Heart right ventricle (tissue), 16 donors: ENCODE results near the gene CDCP1. TPM values are rescaled to one million over a fixed set of nuclear protein-coding genes. Genes with fewer than 3 reads are reported as not detected.

Experiments used
- ATAC-seq, 8 donors: fragments of 200-7000 bp; cut with Tn5 transposase; one replicate each; pipeline ENCODE4 v1.9.1; 2020; ENCODE audit warnings: mild to moderate bottlenecking in 8 of 8, moderate library complexity in 8 of 8, moderate number of reproducible peaks in 1 of 8
- DNase-seq, 2 donors: peaks; one replicate each; pipeline ENCODE4 v3.0.0-alpha.2; 2020
- H3K27ac ChIP-seq, 10 donors: fragments of 200-600 bp; sonication (generic) in 2 of 10; one replicate each; pipeline versions ENCODE4 v1.5.0 to v1.8.0; 2020 to 2022; ENCODE audit warnings: mild to moderate bottlenecking in 3 of 10
- H3K27me3 ChIP-seq, 7 donors: fragments of 200-600 bp; one replicate each; pipeline ENCODE4 v1.8.0; 2021 to 2022; ENCODE audit warnings: mild to moderate bottlenecking in 2 of 7
- H3K36me3 ChIP-seq, 9 donors: fragments of 200-600 bp; sonication (generic) in 1 of 9; one replicate each; pipeline versions ENCODE4 v1.5.0 to v1.8.0; 2020 to 2022; ENCODE audit warnings: mild to moderate bottlenecking in 2 of 9
- H3K4me1 ChIP-seq, 9 donors: fragments of 200-600 bp; sonication (generic) in 1 of 9; one replicate each; pipeline versions ENCODE4 v1.5.0 to v1.8.0; 2020 to 2022; ENCODE audit warnings: mild to moderate bottlenecking in 4 of 9
- H3K4me3 ChIP-seq, 10 donors: fragments of 200-600 bp; sonication (generic) in 2 of 10; one replicate each; pipeline versions ENCODE4 v1.5.0 to v1.8.0; 2020 to 2022; ENCODE audit warnings: mild to moderate bottlenecking in 7 of 10, moderate library complexity in 2 of 10
- H3K9me3 ChIP-seq, 11 donors: fragments of 200-600 bp in 10 of 11; sonication (generic) in 2 of 11; one replicate each; pipeline versions ENCODE4 v1.5.0 to v1.8.0; 2013 to 2022; ENCODE audit warnings: mild to moderate bottlenecking in 2 of 11, control low read depth in 1 of 11, moderate library complexity in 1 of 11
- WGBS, 2 donors: extraction: QIAGEN DNeasy Blood & Tissue Kit; methylation state at CpG; one replicate each; pipeline ENCODE4 v1.1.7; 2013; ENCODE audit warnings: inconsistent platforms in 1 of 2; 5-methylcytosine and 5-hydroxymethylcytosine counted together
- intact Hi-C, 10 donors: fragments of 100-400 bp; cut with DNase I; formaldehyde crosslinking; loops; one replicate each; pipeline versions ENCODE4 v1.11.1 to v1.14.2; 2022
- polyA plus RNA-seq, 2 donors: library from polyadenylated mRNA; stranded (reverse); fragments of 200-250 nt; gene quantifications; one replicate each; pipeline ENCODE4 v1.2.3, GENCODE V29; 2013
- total RNA-seq, 10 donors: library from RNA; stranded (reverse); fragmentation: NEBNext Ultra II Directional in 3 of 10; extraction: Animal tissue kit (Norgen Biotek cat#: 25700) in 3 of 10; gene quantifications; one replicate each; pipeline versions ENCODE4 v1.2.1 to v1.2.4, GENCODE V29; 2021 to 2023
- TF ChIP-seq, protein P1 (sequence below), 9 donors: fragments of 200-600 bp; sonication (generic) in 2 of 9; IDR thresholded peaks; one replicate each; pipeline versions ENCODE4 v1.5.0 to v1.8.0; 2021 to 2022; ENCODE audit warnings: antibody characterized with exemption in 9 of 9, mild to moderate bottlenecking in 5 of 9, moderate library complexity in 1 of 9
- donor health status: Arrhythmogenic right ventricular cardiomyopathy.
- donor health status: ischemic (EF 13 %, LVEDD 7.1; RV severe dilation, severe dysfunction).
- donor health status: healthy with polysubstance abuse.
- donor health status: DM: no; HTN: yes; CAD: no.
- donor health status: DM: no; HTN: no; CAD: no.
- donor health status: ischemic (EF 25% LVEDD 6.9; RV normal size, moderate dysfunction).
- donor health status: ischemic (EF 25% LVEDD 5.7; RV mildly dilated, moderate dysfunction).
- donor health status: healthy.
- donor health status: DM: yes; HTN: yes; CAD: no.
- donor health status: Ischemic cardiomyopathy.
- donor health status: ischemic (EF 35%, LVEDD 5.7; RV mildly dilated, moderate dysfunction).
- donor health status: nonischemic (EF 11% LVEDD 7.7; RV severe dilation, severe dysfunction).
- donor health status: DM: yes; HTN: yes; CAD: no.
- donor health status: PGD.
- donor health status: ischemic (EF 29% LVEDD 5.4; RV normal size, mild dysfunction).
- donor health status: nonischemic (EF 23%, LVEDD 6.1; RV moderate dilation, normal function).

Gene CDCP1
- total and polyA plus RNA-seq, 12 donors = 0.15 to 2.8 (median 0.27) TPM

DNA sequence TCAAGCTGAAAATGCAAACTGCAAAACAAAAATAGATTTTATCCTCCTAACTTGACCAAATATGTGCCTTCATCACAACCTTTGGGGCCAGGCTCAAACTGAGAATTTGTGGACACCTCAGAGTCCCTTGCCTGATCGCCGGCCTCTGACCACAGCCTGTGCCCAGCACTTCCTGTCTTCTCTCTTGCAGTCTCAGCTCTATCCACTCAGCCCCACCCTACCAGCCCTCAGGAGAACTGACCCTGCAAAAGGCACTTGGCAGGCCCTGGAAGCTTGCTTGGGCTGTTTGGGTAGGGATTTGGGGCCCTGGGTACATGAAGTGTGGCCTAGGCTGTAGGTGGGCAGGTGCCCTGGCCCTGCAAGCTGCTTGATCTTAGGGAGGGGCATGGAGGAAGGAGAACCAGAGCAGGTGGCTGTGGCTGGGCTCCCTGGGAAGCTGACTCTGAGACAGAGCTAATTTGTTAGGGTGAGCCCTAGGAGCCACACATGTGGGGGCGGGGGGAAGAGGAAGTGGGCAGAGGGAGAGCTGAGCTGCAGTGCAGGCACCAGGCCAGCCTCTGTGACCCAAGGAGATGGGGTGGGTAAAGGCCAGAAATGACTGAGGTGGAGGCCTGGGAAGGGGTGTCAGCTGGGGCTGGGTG, 111.4 kb downstream of the CDCP1 start:
- Histone ChIP-seq H3K4me1 (peaks cover 3 to 76% (median 38%) of the 10 kb centered on the region in 9 donors), H3K36me3 (peaks cover 0 to 54% (median 0%) of the 10 kb centered on the region in 9 donors), H3K27me3 (no peaks in the 10 kb centered on the region), H3K27ac (peak overlapping the region in 8 of 10 donors; percentile 25 to 82 (median 34)), H3K9me3 (no peaks in the 10 kb centered on the region), H3K4me3 (peak overlapping the region in 1 of 10 donors; percentile 45)
- TF ChIP-seq, protein P1, sequence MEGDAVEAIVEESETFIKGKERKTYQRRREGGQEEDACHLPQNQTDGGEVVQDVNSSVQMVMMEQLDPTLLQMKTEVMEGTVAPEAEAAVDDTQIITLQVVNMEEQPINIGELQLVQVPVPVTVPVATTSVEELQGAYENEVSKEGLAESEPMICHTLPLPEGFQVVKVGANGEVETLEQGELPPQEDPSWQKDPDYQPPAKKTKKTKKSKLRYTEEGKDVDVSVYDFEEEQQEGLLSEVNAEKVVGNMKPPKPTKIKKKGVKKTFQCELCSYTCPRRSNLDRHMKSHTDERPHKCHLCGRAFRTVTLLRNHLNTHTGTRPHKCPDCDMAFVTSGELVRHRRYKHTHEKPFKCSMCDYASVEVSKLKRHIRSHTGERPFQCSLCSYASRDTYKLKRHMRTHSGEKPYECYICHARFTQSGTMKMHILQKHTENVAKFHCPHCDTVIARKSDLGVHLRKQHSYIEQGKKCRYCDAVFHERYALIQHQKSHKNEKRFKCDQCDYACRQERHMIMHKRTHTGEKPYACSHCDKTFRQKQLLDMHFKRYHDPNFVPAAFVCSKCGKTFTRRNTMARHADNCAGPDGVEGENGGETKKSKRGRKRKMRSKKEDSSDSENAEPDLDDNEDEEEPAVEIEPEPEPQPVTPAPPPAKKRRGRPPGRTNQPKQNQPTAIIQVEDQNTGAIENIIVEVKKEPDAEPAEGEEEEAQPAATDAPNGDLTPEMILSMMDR (IDR thresholded peaks at IDR 0.05) = no peak
- intact Hi-C loops = loop anchor here in 8 of 10 donors (5.0 to 10.0 kb wide), 10 partner anchors 57 to 630 kb away; partner anchors contain the start of genes EXOSC7 (in 3 of the 8) and ZDHHC3 (in 3 of the 8)
- peak; percentile 62 to 67 for DNase-seq
- ATAC-seq = peak; percentile 24 to 63 (median 50)
- 68 to 81% methylated on average over 3 of the region's 3 CpGs for WGBS, 2 donors

GRCh38 chr3:45033791-45034190, 112.4 kb downstream of the CDCP1 start:
- peak in 1 of 8 donors; percentile 9 for ATAC-seq
- intact Hi-C loops = loop anchor here in 6 of 10 donors (10.0 kb wide), 5 partner anchors 59 to 631 kb away; partner anchors contain the start of genes EXOSC7 (in 1 of the 6) and ZDHHC3 (in 1 of the 6)

More at GRCh38 chr3:45033791-45034190, 112.4 kb downstream of the CDCP1 start:
- no peak for DNase-seq
- Histone ChIP-seq H3K27me3 (no peaks in the 10 kb centered on the region), H3K36me3 (peaks cover 0 to 51% (median 0%) of the 10 kb centered on the region in 9 donors), H3K4me1 (peaks cover 3 to 86% (median 46%) of the 10 kb centered on the region in 9 donors), H3K9me3 (no peaks in the 10 kb centered on the region), H3K4me3 (no peak overlapping the region), H3K27ac (peak overlapping the region in 6 of 10 donors; percentile 31 to 82 (median 42))
- TF ChIP-seq, protein P1 (IDR thresholded peaks at IDR 0.05) = no peak
- 85 to 89% methylated on average over 6 of the region's 6 CpGs for WGBS, 2 donors

Other genes with a start within 250 kb of the CDCP1 start
- gene ZDHHC3, start 170.2 kb downstream of the CDCP1 start, total RNA-seq = 10 to 100 TPM; 35.0 to 52.2 (median 43.1) TPM
- gene ZDHHC3, start 170.2 kb downstream of the CDCP1 start, polyA plus RNA-seq = 10 to 100 TPM; 19.0 to 30.7 TPM
- gene EXOSC7, start 170.1 kb downstream of the CDCP1 start, total RNA-seq = 10 to 100 TPM; 24.2 to 35.4 (median 31.5) TPM
- 10 to 100 TPM; 32.8 to 39.9 TPM for gene EXOSC7, start 170.1 kb downstream of the CDCP1 start, polyA plus RNA-seq
- 10 to 100 TPM; 34.8 to 72.9 (median 54.3) TPM for gene CLEC3B, start 120.1 kb downstream of the CDCP1 start, total RNA-seq
- 100 to 1,000 TPM; 179 to 355 TPM for gene CLEC3B, start 120.1 kb downstream of the CDCP1 start, polyA plus RNA-seq
- gene TMEM158, start 79.9 kb upstream of the CDCP1 start, total RNA-seq = 1 to 10 TPM in 1 of 10 donors, under 1 TPM in 9; 0.32 to 1.0 (median 0.59) TPM
- gene TMEM158, start 79.9 kb upstream of the CDCP1 start, polyA plus RNA-seq = under 1 TPM; 0.37 to 0.41 TPM
- gene LARS2, start 242.2 kb upstream of the CDCP1 start, total RNA-seq = 10 to 100 TPM; 11.1 to 26.2 (median 16.6) TPM
- gene LARS2, start 242.2 kb upstream of the CDCP1 start, polyA plus RNA-seq = 1 to 10 TPM; 5.0 to 7.0 TPM